GM19193 (cell line): ENCODE results near the gene MRAP.

Experiments
- POLR2A ChIP-seq: IDR thresholded peaks from 4 replicates; pipeline ENCODE4 v1.6.1; 2011; ENCODE audit not compliant: insufficient read depth, insufficient read length; ENCODE audit errors: extremely low read depth

Gene MRAP

DNA sequence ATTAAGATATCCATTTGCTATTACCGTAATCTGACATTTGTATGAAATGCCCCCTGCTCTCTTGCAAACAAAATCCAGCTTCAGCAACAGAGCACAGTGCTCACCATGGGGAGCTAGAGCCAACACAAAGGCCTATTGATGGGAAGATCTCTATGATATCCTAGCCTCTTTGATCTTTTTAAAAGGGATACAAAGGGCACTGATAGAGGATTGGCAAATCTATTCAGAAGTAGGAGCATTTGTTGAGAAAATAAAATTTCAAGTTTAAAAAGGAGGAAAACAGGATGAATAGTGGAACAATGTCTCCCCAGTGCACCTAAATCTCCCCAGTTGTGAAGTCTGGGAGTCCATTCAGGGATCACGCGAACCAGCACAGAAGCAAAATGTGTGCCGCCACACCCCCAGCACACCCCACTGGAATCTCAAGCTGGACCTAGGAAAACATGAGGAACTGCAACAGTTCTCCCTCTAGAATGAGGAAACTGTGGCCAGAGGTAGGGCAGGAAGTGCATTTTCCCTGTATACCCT is 32.2 kb downstream of the MRAP start:
- no peak for TF ChIP-seq POLR2A

DNA sequence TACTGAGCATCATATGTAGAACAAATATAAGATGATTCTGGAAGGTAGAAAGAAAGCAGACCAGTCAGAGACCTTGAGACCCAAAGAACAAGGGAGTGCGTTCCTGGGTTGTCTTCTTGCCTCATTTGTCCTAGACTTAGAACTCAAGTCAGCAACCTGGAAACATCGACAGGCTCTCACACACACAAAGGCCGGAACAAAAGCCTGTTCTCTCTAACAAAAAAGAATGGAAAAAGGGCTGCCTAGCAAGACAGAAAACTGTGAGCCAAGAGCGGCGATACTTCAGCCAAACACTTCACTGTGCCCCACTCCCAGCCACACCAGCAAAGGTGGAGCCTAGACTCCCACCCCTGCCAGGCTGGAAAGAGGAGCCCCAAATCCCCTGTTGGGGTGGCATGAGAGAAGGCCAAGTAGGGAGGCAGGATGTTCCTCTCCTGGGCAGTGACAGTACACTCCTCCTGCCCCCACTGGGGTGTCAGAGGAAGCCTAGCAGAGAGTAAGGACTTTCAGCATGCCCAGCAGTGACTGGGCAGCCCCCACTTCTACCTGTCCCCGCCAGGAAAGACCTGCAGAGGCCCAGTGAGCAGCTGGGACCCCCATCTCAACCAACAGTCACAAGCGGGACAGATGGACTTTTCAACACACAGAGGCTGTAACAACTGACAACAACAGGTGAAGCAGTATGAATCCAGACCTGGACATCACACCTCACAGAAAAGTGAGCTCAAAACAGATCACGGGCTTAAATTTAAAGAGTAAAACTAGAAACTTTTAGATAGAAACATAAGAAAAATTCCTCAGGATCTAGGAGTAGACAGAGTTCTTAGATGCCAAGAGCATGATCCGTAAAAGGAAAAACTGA is 33.0 kb downstream of the MRAP start:
- TF ChIP-seq POLR2A = no peak

DNA sequence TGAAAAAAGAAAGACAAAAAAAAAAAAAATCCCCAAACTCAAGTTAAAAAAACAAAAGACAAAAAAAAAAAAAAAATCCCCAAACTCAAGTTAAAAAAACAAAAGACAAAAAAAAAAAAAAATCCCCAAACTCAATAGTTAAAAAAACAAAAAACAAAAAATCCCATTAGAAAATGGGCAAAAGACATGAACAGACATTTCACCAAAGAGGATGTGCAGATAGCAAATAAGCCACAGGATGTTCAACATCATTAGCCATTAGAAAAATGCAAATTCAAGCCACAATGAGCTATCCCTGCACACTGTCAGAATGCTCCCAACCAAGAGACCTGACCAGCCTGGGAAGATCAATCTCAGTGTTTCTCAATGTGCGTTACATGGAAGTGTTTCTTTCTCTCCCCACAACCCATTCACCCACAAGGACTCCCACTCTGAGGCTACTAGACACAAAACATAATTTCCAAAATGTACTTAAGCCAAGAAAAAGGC is 33.9 kb downstream of the MRAP start:
- TF ChIP-seq POLR2A = no peak

DNA sequence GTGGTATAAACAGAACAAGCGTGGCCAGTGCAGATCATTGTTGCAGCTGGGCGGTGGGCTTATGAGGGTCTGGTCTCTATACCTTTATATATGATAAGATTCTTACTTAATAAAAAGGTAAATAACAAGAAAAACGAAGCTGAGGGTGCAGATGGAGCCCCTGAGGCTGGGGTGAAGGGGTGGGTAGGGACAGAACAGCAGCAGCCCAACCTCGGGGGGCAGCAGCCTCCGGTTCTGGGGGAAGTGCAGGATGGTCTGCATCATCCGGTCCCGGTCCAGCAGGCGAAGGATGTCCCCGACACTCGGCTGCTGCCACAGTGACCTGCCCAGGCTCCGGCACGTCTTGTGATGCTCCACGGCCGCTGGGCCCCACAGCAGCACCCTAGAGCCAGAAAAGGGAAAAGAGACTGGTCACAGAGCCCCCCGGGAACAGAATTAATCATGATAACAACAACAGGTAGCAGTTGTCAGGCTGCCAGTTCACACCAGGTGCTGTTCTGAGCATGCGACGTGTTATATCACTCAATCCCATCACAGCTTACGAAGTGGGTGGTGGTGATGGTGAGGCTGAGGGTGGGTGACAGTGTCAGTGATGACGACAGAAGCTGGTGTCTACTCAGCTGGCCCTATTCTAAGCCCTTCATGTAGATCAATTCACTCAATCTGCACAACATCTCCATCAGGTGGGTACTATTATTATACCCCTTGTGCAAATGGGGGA is 35.5 kb downstream of the MRAP start:
- no peak for TF ChIP-seq POLR2A

DNA sequence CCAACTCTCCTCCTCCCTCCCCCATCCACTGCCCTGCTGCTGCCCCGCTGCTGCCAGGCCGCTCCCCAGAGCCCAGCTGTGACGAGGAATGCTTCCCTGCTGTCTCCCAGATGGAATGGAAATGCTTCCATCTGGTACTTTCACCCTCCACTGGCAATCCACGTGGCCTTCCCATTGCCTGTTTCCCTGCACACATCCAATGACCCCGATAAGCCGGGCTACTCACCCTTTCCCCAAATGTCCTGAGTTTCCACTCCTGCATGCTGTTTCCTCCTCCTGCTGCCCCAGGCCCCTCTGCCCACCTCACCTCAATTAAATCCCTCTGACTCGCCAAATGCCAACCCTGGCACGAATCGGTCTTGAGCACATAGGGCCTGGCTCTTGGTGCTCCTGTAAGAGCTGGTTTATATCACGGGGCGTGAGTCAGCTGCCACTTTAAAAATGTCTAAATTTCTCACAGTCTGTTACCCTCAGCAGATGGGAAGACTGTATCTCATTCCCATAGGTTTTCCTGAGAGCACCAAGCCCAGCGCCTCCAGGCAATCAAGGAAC is 36.4 kb downstream of the MRAP start:
- TF ChIP-seq POLR2A = no peak

DNA sequence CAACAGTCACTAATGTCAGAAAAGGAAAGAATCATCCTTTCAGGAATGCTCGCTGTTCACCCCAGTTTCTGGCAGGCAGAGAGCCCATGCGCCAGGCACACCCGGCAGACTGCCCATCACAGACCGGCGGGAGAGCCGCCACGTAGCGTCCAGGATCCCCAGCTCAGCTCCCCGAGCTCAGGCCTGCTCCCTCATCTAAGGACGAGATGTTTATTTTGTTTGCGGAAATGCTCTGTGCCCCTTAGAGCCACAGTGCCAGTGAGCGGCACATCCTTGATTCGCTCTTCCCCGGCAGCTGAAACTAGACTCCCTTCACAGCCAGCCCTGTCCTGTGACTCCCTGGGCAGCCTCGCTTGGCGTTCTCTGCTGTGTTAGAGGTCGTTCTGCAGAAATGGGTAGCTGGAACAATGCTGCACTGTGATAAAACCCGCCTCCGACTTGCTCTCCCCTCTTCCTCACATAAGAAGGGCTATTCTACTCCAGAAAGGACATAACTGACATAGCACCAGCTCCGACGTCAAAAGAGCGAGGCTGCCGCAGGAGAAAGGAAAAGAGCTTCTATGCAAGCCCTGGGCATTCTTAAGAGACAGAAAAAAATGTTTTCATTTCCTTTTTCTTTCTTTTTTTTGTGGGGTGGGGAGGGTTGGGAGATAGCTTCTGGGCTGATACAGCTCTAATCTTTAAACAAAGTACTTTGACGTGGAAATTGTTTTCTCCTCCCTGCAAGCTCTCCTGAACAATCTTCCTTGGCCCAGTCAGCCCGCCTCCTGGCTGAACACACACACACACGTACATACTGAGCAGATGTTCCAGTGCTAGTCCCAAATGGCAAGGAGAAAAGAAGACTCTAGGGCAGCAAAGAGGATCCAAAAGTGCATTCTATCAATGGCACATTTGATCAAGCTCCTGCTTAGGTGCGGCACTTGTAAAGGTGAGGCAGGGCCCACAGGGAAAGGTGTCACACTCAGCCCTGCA is 37.2 kb downstream of the MRAP start:
- no peak for TF ChIP-seq POLR2A

DNA sequence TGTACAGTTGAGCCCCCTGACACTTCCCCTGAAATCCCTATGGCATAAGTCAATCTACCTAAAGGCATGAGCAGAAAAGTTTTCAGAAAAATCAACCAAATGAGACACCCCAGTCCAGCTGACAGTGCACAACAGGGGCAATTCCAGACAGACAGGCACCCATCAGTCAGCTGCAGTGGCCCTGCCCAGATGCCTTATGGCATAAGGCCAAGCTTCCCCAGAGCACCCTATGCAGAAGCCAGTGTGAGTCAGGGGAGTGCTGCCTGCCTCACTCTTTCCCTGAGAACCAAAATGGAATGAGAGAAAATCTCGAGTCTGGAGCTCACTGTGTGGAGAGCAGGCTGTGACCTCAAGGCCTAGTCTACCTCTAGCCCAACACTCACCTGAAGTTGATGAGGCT is 38.1 kb downstream of the MRAP start:
- no peak for TF ChIP-seq POLR2A

DNA sequence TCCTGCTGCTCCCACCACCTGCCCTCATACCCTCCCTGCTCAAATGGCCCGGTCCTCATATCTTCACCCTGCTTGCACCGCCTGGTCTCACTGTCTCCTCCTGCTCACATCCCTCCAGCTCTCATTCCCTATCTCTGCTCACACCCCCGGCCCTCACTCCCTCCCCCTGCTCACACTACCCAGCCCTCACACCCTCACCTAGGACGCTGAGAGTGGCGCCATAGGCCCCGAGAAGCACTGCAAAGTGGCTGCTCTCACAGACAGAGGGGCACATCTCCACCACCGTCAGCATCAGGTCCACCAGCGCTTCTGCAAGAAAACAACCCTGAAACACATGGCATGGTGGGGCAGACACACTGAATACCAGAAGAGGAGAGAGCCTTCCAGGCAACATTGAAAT is 38.6 kb downstream of the MRAP start:
- no peak for TF ChIP-seq POLR2A

DNA sequence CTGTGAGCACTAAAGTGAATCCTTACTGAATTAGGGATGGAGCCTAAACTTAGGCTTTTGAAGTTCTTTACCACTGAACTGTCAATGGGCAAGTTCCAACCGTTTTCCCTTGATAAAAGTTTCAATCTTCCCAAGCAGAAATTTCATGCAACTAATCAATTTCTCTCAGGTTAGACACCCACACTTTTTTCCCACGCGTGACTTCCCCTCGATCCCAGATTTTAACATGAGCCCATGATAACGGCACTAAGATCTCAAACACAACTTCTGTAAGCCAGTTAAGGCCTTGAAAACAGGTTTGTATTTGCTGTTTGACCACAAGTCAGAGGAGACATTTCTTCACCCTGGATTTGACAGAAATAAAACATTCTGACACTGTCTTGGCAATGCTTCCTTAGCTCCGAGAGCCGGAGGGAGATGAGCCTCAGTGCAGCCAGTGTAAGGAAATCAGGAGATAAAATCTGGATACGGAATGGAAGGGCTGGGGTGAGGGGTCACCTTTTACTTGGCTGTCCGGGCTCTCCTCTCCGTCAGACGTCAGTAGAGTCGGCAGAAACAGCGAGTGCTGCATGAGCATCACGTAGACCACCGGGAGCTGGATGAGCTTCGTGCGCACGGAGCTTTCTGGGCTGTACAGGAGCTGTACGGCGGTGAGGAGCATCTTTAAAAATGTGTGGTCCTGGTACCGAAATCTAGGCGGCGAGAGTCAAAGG is 39.7 kb downstream of the MRAP start:
- no peak for TF ChIP-seq POLR2A

DNA sequence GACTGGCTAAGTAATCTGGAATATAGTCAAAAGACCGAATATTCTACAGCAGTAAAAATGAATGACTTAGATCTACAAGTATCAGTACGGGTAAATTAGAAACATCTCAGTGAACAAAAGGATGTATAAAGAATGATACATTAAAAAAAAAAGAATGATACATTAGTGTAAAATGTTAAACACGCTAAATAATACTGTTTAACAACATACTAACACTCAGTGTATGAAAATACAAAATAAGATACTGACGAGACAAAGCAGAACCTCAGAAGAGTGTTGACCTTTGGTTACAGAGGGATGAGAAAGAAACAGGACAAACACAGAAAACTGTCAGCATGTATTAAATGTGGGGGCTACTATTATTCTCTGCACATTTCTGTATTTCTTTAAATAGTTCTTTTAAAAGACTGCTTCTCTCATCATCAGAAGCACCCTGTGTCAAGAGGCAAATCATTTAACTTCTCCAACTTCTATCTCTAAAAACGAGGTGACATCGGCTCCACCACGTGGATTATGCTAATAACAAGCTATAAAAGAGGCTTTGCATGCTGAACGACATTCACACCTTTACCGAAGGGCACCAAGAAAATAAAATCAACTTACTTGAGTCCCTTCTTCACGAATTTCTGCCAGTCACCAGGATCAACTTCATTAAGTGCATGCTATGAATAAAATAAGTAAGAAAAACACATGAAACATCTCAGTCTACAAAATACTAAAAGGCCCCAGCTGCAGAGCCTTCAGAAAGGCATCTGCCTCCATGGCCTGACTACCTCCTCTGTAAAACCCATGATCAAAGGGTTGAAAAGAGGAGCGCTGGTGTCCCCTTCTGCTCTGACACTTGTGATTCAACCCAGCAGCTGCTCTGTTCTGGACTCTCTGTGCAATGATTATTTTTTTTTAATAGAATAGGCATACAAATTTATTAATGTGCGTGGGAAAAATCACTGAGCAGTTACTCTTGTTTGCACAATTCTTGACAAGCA is 42.5 kb downstream of the MRAP start:
- no peak for TF ChIP-seq POLR2A

DNA sequence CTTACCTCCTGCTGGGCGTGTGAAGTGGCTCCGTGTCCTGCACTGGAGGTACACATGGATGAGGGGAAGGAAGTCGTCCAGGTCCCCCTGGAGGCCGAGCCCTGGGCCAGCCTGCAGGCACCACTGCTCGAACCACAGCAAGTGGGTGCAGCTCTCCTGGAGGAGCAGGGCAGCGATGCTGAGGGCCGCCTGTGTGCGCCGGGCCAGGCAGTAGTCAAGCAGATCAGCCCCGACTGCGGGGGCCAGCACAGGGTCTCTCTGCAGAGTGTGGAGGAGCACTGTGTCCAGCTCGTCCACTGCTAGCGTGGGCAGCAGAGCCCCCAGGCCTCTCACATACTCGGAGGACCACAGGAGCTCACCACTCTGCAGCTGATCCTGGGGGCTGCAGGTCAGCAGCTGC is 48.3 kb downstream of the MRAP start:
- no peak for TF ChIP-seq POLR2A

DNA sequence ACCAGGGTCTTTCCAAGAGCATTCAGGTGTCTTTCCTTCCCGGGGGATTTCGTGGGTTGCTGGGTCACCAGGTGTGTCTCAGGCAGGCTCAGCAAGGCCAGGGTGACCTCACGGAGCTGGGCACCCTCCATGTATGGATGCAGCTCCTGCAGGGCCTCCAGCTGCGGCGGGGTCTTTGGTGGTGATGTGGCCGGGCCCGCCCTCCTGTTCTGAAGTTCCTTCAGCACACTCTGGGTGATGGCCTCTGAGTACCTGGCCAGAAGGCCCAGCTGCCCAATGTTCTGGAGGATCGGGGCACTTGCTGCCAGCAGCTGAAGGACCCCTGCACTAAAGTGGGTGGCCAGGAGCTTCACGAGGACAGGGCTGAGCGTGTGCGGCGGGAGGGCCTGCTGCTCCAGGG is 48.7 kb downstream of the MRAP start:
- no peak for TF ChIP-seq POLR2A

DNA sequence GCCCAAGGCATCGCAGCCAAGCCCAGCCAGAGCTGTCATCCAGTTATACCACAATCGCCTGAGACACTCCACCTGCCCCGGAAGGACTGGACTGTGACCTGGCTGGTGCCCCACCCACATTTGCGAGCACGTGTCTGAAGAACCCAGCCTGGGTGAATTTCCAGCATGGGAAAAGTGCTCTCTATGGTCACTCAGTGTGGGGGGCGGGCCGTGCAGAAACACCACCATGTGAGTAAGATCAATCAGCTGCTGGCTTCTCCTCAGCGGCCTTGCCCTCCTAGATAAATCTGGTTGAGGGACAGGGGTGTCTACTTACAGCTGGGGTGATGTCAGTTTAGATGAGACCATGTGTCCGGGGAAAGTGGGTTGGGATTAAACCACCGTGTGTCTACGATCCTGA is 49.3 kb downstream of the MRAP start:
- no peak for TF ChIP-seq POLR2A
